ENCODE measurements around the gene LRCH3.
A peak's percentile ranks its signal among the peaks of the same experiment; 100 is the strongest.

Gene LRCH3

GRCh38 chr3:197791113-197791891 lies at the start of gene LRCH3:
Gene LRCH3 (plus strand): TSS chr3:197791254. CDS start chr3:197791279, 25 bp downstream.
- peak; percentile 88 to 90 for DNase-seq

DNA sequence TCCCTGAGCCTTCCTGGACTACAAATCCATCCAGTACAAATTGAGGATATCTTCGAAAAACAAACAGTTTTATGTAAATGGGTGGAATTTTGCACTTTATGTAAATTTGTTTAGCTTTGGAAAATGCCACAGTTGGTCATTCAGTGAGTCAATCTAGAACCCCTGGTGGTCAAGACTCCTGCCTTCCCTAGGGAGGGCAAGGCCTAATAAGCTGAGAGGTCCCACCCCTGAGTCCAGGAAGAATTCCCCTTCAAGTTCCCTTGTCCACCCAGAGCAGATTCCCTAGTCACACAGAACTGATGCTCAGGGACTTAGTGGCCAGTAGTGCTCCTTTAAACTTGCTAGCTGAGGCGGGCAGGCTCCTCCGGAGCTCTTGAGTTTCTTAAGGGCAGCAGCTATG lies 48.3 kb upstream of the LRCH3 start:
- no peak for DNase-seq

DNA sequence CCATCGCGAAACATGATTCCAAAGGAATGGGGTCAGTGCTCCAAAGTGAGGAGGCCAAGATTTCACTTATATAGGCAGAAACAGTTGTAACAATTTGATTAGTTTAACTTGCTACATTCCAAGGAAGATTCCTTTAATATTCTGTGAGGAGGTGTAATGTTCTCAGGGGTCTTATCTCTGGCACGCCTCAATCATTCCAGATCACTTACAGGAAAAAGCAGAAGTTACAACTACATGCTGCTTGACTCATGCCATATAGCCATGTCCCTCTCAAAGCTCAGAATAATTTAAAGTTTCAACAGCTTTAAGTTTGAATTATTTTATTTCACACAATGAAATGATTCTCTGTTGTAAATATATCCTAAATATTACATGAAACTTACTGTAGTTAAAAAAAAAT lies 44.8 kb upstream of the LRCH3 start:
- no peak for DNase-seq

- no peak for DNase-seq
Observed at GRCh38 chr3:197746801-197747237, 44.2 kb upstream of the LRCH3 start.

DNA sequence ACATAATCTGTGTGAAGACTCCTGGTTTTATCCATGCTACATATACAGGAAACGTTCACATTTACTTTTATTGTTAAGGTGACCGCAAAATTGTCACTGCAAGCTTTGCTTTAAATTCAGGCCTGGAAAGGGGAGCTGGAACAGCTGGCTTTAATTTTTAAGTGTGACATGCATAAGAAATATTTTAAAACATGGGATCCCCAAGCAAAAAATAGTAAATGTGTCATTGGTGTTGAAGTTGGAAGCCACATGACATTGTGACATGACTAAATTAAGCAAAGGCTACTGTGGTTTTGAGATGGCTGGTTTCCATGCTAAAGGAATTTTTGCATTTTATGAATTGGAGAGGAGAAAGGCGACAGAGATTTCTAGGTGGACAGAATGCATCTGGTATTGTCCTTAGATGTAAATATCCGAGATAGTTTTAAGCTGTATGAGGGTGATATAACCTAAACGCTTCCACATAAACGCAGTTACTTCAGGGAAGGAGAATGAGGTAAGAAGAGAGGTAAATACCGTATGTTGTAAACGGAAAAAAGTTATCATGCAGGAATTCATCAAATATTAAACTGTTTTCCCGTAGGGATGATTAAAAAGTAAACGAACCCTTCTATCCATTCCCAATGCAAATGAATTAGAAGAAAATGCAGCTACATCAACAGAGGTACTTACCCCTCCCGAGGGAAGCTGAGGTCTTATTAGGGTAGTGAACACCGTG lies 42.3 kb upstream of the LRCH3 start:
- DNase-seq, result no peak

DNA sequence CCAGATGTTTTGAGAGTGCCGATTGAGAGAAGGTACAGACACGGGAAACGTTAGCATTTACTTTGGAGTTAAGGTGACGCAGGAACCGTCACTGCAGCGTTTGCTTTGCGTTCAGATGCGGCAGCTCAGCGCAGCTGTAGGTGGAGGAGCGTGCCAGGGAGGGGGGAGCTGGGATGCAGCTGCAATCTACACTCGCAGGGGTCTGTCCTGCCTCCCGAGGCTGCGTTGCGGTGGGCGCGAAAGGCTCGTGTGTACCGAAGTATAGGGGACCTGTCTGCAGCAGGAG lies 41.8 kb upstream of the LRCH3 start:
- DNase-seq, result no peak

DNA sequence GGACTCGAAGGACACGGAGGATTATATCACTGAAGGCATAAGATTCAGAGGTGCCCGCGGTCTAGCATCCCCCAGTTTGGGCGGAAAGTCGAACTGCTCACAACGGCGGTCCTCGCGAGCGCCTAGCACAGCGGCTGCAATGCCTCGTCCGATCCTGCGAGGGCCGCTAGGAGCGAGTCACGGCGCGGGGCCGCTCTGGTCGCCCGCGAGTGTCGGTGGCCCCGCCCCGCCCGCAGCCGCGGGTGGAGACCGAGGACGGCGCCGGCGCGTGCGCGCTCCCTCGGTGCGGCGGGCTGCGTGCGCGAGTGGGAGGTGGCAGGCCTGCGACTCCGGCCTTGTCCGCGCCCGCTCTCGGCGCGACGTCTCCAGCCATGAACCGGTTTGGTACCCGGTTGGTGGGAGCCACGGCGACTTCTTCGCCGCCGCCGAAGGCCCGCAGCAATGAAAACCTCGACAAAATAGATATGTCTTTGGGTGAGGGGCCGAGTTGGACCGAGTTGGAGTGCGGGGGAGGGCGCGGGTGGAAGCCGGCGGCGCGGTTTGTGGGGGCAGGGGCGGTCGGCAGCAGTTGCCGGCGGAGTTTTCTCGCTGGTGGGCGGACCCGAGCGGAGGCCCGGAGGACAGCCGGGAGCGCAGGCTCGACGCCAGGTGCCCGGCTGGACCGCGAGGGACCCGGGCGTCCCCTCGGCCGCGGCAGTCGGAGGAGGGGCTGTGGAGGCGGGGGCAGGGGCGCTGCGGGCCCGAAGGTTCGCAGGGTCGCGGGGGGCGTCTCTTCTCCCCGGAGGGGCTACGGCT lies 41.3 kb upstream of the LRCH3 start, which contains the start of gene FYTTD1:
Gene FYTTD1, plus strand, starts transcription at position 283 of the 795 bp plus-strand sequence. Its CDS starts 89 bp downstream, at position 372.
- peak; percentile 86 to 91 for DNase-seq

DNA sequence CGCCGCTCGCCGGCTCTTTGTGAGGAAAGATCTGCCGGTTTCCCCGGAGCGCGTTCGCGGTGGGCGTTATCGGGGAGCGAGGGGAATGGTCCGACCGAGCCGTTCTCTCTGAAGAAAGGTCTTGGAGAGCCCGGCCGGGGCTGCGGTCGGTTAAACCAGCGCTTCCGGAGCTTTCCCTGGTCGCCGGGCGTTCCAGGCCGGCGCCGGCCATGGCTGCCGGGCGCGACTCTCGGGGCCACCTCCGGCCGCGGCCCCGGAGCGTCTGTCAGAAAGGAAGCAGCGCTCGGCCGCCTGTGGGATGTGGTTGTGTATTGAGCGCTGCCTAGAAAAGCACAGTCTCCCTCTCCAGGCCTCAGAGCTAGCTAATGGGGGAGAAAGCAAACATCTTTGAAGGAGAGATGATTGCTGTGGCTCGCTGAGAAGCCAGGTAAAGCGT lies 40.6 kb upstream of the LRCH3 start:
- peak; percentile 73 to 75 for DNase-seq

DNA sequence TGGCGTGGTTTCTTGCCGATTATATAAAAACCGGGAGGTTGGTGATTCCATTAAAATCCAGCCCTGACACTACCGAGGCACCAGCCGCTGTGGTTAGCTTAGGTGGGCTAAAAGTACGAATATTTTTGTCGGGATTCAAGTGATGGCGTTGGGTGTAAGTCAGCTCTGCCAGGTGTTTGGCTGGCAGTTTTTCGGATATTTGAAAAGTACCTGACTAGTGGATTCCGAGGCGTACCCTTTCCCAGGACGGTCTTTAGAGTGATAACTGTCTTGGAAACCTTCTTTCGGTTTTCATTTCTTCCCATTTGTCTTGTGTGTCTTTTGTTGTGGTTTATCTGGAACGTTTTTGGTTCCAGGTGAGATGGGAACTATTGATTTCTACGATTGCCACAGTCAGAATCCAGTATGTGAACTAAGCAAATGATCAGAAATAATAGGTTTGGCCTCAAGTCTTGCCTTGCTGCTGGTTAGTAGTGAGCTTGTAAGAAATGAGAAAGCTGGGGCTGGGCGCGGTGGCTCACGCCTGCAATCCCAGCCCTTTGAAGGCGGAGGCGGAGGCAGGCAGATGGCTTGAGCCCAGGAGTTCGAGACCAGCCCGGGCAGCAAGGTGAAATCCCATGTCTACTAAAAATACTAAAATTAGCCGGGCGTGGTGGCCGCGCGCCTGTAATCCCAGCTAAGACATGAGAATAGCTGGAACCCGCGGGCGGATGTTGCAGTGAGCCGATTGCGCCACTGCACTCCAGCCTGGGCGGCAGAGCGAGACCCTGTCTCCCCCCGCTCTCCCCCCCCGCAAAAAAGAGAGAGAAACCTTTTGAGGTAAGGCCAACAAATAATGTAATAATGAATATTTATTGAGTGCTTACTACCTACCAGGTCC lies 40.0 kb upstream of the LRCH3 start:
- peak; percentile 59 to 69 for DNase-seq

DNA sequence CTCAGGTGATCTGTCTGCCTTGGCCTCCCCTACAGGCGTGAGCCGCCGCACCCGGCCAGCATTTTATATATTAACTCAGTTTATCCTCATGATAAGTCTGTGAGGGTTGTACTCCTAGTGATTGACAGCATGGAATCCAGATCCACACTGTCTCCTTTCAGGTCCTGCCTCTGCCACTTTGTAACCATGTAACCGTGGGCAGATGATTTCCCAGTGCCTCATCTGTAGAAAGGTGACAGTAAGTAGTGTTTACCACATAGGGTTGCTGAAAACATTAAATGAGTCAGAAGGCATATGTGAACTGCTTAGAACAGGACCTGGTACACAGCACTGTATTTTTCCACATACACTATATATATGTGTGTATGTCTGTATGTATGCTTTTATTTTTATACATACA lies 38.9 kb upstream of the LRCH3 start:
- DNase-seq, result peak in 1 of 2 experiments; percentile 34

DNA sequence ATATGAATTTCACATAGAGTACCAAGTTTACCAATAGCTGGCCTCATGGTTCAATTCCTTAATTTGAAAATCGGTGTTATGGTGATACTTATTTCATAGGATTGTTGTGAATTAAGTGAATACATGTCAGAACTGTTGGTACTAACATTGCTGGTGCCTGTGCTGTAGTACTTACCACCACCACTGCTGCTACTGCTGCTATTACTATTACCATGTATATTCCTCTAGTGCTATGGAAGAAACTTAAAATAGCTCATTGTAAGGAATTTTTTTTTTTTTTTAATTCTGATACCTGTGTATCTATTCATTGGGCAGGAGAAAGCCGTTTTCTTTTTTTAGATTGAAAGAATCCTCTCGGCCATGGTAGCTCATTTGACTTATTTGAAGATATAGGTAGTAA lies 37.8 kb upstream of the LRCH3 start:
- DNase-seq, result no peak

DNA sequence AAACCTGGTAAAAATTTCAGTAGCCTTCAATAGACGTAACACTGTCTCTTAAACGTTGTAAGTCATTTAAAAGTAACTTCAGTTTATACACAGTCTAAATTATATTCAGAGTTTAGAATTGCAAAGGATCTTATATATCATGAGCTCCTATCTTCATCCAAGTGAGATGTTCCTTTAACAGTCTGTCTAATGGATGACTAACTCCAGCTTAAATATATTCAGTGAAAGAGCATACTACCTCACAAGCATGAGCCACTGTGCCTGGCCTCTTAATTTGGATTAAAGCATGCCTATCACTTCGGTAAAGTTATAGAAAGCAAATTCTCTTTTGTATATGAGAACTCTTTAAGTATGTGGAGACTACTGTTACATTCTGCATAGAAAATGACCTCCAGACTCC lies 34.4 kb upstream of the LRCH3 start:
- DNase-seq, result no peak

DNA sequence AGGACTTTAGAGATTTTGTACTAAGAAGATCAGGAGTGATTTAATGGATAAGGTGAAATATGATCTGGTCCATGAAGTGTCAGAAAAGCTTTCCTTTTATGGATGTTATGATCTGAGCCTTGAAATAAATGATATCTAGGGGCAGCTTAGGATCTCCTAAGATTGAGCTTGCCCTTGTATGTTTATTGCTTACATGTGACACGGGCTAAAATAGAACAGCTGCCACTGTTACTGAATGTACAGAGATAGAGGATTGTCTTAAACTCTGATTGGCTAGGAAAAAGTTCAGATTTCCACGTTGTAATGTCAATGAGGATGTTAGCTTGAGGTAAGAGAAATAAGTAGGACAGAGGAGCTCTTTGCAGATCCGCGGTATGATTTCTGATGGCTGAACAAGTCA lies 32.5 kb upstream of the LRCH3 start:
- no peak for DNase-seq

GRCh38 chr3:197761784-197762183 lies 29.3 kb upstream of the LRCH3 start:
- no peak for DNase-seq

DNA sequence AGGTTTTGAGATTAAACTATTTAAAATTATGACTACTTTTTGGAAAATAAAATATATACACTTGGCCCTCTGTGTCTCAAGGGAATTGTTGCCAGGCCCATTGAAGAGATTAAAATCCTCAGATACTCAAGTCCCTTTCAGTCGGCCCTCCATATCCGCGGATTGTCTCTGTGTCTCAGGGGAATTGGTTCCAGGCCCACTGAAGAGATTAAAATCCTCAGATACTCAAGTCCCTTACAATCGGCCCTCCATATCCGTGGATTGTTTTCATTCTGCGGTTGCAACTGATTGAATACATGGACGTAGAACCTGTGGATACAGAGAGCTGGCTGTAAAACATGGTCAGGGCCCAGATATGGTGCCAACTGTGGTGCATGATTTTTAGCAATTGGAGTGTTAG lies 15.7 kb upstream of the LRCH3 start:
- DNase-seq, result no peak

DNA sequence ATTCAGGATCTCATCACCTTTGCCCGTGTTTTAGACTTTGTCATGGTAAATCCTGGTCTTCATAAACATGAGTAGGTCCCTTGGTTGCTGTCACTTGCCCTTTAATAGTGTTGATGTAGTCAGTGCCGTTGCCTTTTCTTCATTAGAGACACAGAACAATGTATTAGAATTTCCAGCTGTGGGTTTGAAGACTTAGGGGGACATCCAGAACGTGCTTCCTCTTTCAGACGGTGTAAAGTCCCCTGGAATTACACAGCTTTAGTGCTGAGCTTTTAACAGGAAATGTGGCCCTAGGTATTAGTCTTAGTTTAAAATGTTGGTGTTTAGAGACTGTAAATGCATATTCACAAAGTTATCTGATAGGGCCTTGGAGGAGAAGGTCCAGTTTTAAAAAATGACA lies 8.8 kb upstream of the LRCH3 start:
- DNase-seq, result no peak

DNA sequence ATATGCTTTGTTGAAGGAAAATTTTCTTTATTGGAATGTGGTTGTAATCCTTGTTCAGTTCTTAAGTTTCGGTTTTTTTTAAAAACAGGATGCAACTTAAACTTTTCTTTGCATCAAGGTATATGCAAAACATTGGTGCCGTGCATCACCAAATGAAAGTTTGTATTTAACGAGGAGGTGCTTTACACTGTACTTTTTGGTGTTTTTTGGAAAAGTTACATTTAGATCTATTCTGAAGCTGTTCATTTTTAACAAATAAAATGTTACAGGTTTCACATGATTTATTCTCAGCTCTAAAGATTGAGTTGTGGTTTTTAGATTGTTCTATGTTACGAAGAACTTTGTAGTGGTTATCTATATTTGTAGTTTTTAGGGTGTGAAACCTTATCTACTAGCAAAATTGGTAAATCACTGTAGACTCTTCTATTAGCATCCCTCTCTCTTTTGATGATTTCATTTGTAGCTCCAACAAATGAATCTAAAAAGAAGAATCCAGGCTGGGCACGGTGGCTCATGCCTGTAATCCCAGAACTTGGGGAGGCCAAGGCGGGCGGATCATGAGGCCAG lies 7.0 kb upstream of the LRCH3 start:
- DNase-seq, result no peak

DNA sequence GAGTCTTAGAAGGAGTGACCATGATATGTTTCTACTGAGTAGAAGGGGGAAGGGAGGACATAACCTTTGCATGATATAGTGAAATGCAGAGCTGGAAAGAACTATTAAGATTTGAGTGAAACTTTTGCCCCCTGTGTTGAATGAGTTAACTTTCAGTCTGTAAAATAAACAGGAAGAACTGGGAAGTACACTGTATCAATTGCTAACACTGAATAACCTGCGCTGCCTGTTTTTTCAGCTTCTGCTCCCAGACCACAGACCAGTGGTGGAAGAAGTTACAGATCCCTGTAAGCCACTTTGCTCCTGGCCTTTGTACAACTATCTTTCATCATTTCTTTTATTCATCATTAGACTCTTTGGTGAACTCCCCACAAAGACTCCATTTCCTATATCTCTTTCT lies 3.6 kb upstream of the LRCH3 start:
- no peak for DNase-seq

DNA sequence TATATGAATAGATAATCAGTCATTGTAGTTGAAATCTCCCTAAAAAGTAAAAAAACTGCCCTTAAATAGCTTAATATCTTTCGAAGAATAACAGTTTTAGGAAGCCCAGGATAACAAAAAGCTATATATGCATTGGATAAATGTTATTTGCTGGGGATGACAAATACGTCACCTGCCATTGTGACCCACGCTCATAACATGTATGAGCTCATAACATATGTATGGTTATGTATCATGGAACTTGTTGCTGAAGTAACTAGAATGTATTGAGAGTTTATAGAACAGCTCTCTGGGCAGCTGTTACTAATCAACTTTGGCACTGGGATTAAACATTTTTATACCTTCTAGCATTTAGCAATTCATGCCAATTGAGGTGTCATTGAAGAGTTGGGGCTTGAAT lies 1.7 kb upstream of the LRCH3 start:
- no peak for DNase-seq

DNA sequence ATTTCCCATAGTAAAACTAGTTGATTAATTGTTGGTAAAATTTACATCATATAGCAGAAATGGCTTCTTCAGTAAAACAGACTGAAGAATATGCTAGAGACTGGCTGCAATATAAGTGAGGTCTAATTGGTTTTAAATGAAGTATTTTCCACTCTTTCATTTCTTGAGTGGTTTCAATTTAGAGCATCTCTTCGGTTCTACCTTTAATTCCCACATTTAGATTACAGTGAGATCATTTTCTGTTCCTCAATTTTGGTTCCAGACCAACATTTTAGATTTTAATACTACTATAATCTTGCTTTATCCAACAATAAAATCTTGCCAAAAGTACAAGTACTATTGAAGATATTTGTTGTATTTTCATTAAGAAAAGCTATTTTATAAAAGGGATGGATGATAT lies 1.0 kb upstream of the LRCH3 start:
- DNase-seq, result no peak

- DNase-seq, result peak; percentile 45 to 60
Observed at GRCh38 chr3:197791892-197792647, 1.0 kb downstream of the LRCH3 start.
